Head of caudate nucleus (tissue), 42 donors: ENCODE data around the gene LEF1.
"Not testable (repeated sequence)": the region's sequence is repeated elsewhere in the genome, so short reads cannot be mapped to it uniquely, and the experiment has no call there.

Source experiments
- DNase-seq, 42 donors: peaks; one replicate each; pipeline versions ENCODE4 v3.0.0 to v3.0.0-alpha.2; 2020 to 2021; ENCODE audit warnings: mixed read lengths in 7 of 42
- intact Hi-C: fragments of 100-400 bp; cut with DNase I; formaldehyde crosslinking; loops from one replicate; pipeline ENCODE4 v1.15.0; 2022

Gene LEF1

DNA sequence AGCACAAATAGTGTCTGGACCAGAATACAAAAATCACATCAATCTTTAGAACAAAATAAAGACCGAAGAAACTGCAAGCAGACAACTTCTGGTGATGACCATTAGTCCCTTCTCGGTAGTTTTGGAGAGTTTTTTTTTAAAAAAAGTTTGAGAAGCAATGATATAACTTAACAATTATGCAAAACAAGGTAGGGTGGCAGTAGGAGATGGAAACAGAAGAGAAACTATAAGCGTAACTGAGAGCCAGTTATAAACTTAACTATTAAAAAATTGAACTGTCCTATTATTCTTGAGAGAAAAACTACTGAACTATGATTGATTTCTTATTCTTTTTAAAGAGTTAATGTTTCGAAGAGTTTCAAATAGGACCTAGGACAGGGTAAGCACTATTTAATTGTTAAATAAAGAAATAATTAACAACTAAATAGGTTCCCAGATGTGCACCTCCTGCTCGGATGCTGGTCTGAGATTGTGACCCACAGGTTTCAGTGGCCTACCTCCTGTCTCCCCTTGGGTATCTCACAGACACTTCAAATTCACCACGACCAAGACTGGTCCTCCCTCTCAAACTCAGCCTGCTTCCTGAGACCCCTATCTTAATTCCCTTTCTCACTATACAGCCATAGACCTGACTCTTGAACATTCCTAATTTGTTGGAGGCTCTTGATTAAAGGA is 81.3 kb downstream of the LEF1 start:
- DNase-seq: no peak
- intact Hi-C loops: no loop called here

GRCh38 chr4:108081256-108081655 is 87.5 kb downstream of the LEF1 start:
- DNase-seq: no peak
- intact Hi-C loops: no loop called here

DNA sequence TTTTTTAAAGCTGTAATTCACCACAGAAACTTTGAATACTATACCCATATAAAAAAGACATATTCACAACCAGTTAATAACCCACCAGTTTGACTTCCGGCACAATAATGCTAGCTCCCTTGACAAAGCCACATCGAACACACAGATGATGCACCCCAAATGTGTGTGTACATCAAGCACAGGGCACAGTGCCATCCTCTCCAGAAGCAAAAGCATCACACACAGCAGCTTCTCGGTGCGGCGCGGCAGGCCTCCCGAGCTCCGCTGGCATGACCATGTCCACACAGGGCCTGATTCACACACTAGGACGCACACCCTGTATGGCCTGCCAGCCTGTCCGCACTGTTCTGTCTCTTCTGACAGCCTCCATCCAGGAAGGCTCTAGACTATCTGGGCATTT is 88.0 kb downstream of the LEF1 start:
- no peak for DNase-seq
- intact Hi-C loops: no loop called here

DNA sequence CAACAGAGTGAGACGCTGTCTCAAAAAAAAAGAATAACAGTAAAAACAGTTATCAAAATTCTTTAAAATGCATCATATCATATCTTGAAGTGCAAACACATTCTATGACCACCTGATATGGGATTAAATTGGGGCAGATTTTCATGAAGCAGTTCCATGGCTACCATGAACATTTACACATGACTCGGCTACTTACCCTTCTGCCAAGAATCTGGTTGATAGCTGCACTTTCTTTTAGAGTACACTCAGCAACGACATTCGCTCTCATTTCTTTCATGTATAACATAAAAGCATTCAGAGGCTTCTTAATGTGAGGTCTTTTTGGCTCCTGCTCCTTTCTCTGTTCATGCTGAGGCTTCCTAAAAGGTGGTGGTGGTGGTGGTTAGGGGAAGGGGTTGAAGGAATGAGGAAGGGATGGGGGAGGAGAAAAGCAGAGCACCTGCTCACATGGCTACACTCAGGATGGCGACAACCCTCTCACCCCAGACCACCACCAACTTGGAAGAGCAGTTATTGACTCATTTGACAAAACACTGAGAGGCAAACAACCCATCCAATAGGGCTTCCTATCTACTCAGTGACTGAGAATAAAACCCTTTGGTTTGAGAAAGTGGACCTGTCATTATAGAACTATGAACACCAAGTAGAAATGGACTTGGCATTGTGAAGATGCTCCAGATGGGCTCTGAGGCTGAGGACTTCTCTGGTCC is 90.6 kb downstream of the LEF1 start:
- DNase-seq: no peak
- intact Hi-C loops: no loop called here

DNA sequence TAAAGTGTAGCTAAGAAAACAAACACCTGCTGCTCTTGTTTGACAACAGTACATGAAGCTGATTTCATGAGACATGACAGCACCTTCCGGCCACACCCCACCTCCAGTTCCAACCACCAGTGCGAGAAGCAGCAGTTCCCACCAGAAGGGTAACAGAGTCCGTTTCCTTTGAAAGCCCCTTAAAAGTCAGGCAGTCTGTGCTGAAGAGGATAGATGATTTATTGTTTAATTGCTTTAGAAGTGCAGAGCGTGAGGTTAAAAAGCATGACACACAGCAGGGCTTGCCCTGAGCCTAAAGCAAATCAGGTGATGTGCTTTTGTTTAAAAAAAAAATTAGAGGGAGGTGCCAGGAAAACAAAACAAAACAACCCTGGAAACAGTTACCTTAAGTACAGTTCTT is 96.4 kb downstream of the LEF1 start:
- intact Hi-C loops: no loop called here
- DNase-seq: no peak

- DNase-seq: no peak
- intact Hi-C loops: no loop called here
These were observed 98.0 kb downstream of the LEF1 start for GRCh38 chr4:108070775-108071174.

DNA sequence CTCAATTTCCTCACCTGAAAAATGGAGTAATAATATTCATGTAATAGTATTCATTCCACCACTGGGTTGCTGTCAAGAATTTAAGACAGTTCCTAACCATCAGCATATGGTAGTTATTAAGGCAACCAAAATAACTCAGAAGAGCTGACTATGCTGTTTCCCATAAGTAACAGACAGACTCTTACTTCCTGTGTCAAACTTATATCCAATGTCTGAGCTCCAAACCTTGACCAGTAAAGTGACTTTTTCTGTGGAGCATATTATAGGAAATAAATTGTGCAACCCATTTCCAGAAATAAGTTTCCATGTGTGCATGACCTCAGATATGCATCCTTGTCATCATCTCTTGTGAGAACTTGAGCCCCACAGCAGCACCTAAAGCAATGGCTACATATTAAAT is 100.3 kb downstream of the LEF1 start:
- DNase-seq: no peak
- intact Hi-C loops: no loop called here

DNA sequence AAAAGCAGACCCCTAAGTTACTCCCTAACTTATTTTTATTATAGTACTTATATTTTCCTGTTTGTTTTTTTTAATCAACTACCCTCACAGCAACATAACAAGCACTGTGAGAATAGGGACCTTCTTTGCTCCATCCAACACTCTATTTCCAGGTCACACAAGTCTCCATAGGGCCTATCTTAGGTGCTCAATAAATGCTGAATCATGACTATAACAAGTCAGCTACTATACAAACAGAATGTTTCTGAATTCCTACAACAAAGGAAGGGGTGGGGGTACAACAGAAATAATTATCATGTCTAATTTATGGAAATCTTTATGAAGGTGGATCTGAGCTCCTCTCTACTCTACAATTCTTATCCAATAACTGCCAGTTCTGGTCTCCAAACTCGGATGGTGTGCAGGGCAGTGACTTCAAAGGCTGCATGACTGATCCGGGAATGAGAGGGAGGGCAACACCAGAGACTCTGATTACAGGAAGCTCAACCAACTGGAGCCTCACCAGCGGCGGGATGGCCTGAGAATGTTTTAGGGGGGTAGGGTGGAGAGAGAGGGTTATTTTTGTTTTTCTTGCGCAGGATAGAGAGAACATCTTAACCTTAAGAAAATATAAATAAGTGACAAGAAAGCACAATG is 107.9 kb downstream of the LEF1 start:
- no peak for DNase-seq
- intact Hi-C loops: no loop called here

GRCh38 chr4:108060164-108060563 is 108.6 kb downstream of the LEF1 start:
- intact Hi-C loops: no loop called here
- peak in 20 of 42 donors; percentile 5 to 60 (median 23) for DNase-seq

DNA sequence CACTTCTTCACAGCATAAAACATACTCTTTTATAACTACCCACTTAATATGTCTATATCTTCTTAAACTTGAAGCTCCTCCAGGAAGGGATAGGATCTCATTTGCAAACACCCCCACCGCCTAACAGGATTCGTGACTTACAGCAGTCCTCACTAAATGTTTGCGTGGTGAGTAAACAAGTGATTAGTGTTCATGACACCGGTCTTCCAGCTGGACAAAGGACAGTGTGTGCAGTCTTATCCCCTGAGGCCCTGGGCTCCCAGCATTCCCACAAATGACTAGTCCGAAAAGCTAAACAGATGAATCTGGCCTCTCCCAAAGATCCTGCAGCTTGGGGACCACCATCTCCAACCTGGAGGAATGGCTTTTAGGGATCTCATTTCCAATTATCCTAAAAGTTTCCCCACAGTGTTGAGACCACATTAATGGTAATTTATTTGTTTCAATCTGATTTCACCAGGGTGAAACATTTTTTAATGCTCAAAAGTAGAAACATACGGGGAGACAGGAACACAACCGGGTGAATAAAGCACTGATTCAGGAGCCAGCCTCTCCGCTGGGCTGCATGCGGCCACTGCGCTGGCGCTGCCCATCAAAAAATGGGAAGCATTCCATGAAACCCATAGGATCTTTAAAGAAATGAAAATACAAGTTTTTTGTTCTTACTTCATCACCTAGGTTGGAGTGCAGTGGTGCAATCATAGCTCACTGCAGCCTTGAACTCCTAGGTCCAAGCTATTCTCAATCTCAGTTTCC is 109.9 kb downstream of the LEF1 start:
- intact Hi-C loops: no loop called here
- no peak for DNase-seq

DNA sequence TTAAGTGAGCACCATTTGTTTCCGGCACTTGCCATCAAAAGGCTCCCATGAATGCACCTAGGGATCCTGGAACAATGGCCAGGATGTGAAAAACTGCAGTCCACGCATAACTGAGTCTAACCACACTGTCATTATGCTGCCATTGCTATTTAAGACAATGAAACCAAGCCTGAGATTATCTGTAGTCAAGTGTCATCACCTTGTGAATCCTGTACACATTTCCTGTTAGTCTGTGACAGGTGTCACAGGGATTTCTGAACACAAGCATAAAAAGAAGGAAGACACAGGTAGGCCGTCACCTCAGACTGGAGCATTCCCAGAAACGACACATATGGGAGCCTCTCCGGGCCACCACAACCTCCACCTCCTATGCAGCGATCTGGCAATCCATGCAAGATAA is 112.3 kb downstream of the LEF1 start:
- intact Hi-C loops: no loop called here
- no peak for DNase-seq

DNA sequence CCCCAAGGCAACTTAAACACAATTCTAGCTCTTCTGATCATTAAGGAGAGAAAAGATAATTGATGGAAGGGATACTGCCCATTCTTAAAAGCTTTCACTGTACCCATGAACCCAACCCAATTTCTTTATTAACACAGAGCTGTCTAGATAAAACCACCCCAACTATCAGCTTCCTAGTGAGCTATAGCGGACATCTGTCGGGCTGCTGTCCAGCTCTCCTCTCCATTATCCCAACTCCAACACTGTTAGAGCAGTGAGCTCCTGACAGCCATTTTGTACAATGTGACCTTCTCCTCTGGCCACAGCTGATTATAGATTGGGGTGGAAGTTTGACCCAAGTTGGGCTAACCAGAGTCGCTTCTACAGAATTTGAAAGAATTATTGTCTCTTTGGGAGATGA is 112.9 kb downstream of the LEF1 start:
- no peak for DNase-seq
- intact Hi-C loops: no loop called here

- intact Hi-C loops: no loop called here
These were observed 114.6 kb downstream of the LEF1 start for GRCh38 chr4:108054025-108054638.

GRCh38 chr4:108053251-108053711 is 115.5 kb downstream of the LEF1 start:
- intact Hi-C loops: no loop called here
- no peak for DNase-seq

More at GRCh38 chr4:108054025-108054638, 114.6 kb downstream of the LEF1 start:
- no peak for DNase-seq

GRCh38 chr4:108052558-108053120 is 116.1 kb downstream of the LEF1 start:
- intact Hi-C loops: no loop called here
- no peak for DNase-seq

- intact Hi-C loops: no loop called here
- DNase-seq: no peak
These were observed 117.4 kb downstream of the LEF1 start for GRCh38 chr4:108051343-108051742.

DNA sequence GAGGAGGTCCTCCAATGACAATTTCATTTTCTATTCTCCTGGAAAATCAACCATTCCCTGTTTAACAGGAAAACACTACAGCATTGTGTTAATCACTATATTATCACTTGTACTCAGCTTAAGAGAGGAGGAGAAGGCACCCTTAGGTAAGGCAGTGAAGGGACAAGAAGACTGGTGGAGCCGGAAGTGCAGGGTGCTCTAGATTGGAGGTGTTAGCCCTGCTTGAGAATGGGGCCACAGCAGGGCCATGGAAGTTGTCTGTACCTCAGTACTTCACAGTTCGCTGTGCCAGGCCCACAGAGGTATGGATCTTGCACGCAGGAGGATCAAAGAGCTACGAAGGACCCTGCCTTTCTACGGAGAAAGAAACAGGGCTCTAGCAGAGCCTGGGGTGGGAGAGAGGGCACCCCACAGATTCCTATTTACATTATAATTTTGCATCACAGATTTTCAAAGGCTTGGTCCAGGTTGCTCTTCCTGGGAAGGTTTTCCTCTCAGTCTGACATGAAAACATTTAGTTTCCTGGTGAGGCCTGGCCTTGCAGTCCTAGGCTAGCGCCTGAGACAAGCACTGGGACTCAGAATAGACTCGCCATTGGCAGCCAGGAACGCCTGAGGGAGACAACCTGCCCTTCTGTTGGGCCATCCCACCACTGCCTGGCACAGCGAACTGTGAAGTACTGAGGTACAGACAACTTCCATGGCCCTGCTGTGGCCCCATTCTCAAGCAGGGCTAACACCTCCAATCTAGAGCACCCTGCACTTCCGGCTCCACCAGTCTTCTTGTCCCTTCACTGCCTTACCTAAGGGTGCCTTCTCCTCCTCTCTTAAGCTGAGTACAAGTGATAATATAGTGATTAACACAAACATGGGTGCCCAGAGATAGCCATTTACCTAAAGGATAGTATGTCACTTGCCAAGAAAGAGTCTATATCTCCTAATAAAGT is 118.3 kb downstream of the LEF1 start:
- DNase-seq, intact Hi-C loops: not testable (repeated sequence)

GRCh38 chr4:108049406-108049805 is 119.3 kb downstream of the LEF1 start:
- DNase-seq: no peak
- intact Hi-C loops: no loop called here
